NT2/D1 (cell line): ENCODE results near the gene NFAM1.

Source experiments
- SUZ12 ChIP-seq: IDR thresholded peaks from 2 replicates; pipeline ENCODE4 v1.6.1; 2011; ENCODE audit not compliant: insufficient read length, insufficient read depth; ENCODE audit errors: extremely low read depth
- YY1 ChIP-seq: IDR thresholded peaks from 2 replicates; pipeline ENCODE4 v1.6.1; 2011; ENCODE audit not compliant: insufficient read length, insufficient read depth
- ZNF274 ChIP-seq: IDR thresholded peaks from 2 replicates; pipeline ENCODE4 v1.6.1; 2011; ENCODE audit warnings: mild to moderate bottlenecking, low read depth, low read length

- no peak for TF ChIP-seq YY1
- no peak for TF ChIP-seq ZNF274
- TF ChIP-seq SUZ12, result no peak
Observed at GRCh38 chr22:42345458-42345857, 86.7 kb downstream of the NFAM1 start.
